SK-N-SH treated with all-trans-retinoic acid at 6 μM for 48 hours (cell line): Measurements from ENCODE around the gene SDF4.

Experiments
- ATAC-seq: fragments of 200-7000 bp; cut with Tn5 transposase; 3 replicates; pipeline ENCODE4 v1.9.1; 2020; ENCODE audit warnings: mild to moderate bottlenecking, moderate library complexity
- ARNTL ChIP-seq: fragments of 450-650 bp; formaldehyde crosslinking; IDR thresholded peaks from 2 replicates; pipeline ENCODE4 v1.5.0; 2020; ENCODE audit warnings: low read depth, mild to moderate bottlenecking, moderate library complexity, borderline replicate concordance
- BACH2 ChIP-seq: fragments of 250-450 bp; sonication (Bioruptor Pico); IDR thresholded peaks from 2 replicates; pipeline ENCODE4 v1.9.0; 2021; ENCODE audit warnings: mild to moderate bottlenecking, borderline replicate concordance
- CSDC2 ChIP-seq: fragments of 250-450 bp; sonication (Bioruptor Pico); IDR thresholded peaks from 2 replicates; pipeline ENCODE4 v1.5.0; 2020; ENCODE audit warnings: mild to moderate bottlenecking, moderate library complexity
- ESRRG ChIP-seq: fragments of 250-450 bp; sonication (Bioruptor Pico); IDR thresholded peaks from 2 replicates; pipeline ENCODE4 v1.6.1; 2021; ENCODE audit warnings: mild to moderate bottlenecking
- GLIS3 ChIP-seq: fragments of 250-450 bp; sonication (Bioruptor Pico); IDR thresholded peaks from 2 replicates; pipeline ENCODE4 v1.5.0; 2020; ENCODE audit warnings: mild to moderate bottlenecking, moderate library complexity
- ISL1 ChIP-seq: fragments of 250-450 bp; sonication (Bioruptor Pico); IDR thresholded peaks from 2 replicates; pipeline ENCODE4 v2.1.2; 2022; ENCODE audit warnings: mild to moderate bottlenecking, moderate library complexity
- OSR1 ChIP-seq: fragments of 250-450 bp; sonication (Bioruptor Pico); IDR thresholded peaks from 2 replicates; pipeline ENCODE4 v1.8.0; 2022; ENCODE audit warnings: moderate library complexity, mild to moderate bottlenecking, inconsistent platforms
- RARB ChIP-seq: fragments of 250-450 bp; sonication (Bioruptor Pico); IDR thresholded peaks from 2 replicates; pipeline ENCODE4 v1.8.0; 2021; ENCODE audit warnings: mild to moderate bottlenecking, moderate library complexity
- SNAI2 ChIP-seq: fragments of 250-450 bp; sonication (Bioruptor Pico); IDR thresholded peaks from 2 replicates; pipeline ENCODE4 v1.5.0; 2020; ENCODE audit warnings: mild to moderate bottlenecking, moderate library complexity
- TCF4 ChIP-seq: fragments of 250-450 bp; sonication (Bioruptor Pico); IDR thresholded peaks from 2 replicates; pipeline ENCODE4 v1.8.0; 2021; ENCODE audit warnings: mild to moderate bottlenecking, moderate library complexity, borderline replicate concordance
- TOX ChIP-seq: fragments of 250-450 bp; sonication (Bioruptor Pico); IDR thresholded peaks from 2 replicates; pipeline ENCODE4 v1.8.0; 2021; ENCODE audit warnings: mild to moderate bottlenecking, moderate library complexity, borderline replicate concordance
- ZC3H10 ChIP-seq: fragments of 250-450 bp; sonication (Bioruptor Pico); IDR thresholded peaks from 2 replicates; pipeline ENCODE4 v1.5.1; 2021; ENCODE audit warnings: mild to moderate bottlenecking, moderate library complexity
- ZFP3 ChIP-seq: fragments of 250-450 bp; sonication (Bioruptor Pico); IDR thresholded peaks from 2 replicates; pipeline ENCODE4 v1.5.0; 2020; ENCODE audit warnings: mild to moderate bottlenecking, moderate library complexity
- ZFP30 ChIP-seq: fragments of 450-650 bp; formaldehyde crosslinking; IDR thresholded peaks from 2 replicates; pipeline ENCODE4 v1.5.0; 2022; ENCODE audit warnings: mild to moderate bottlenecking, moderate library complexity
- ZNF70 ChIP-seq: fragments of 450-650 bp; formaldehyde crosslinking; IDR thresholded peaks from 2 replicates; pipeline ENCODE4 v1.5.0; 2020; ENCODE audit warnings: mild to moderate bottlenecking, moderate library complexity
- ZNF8 ChIP-seq: fragments of 450-650 bp; formaldehyde crosslinking; IDR thresholded peaks from 2 replicates; pipeline ENCODE4 v1.5.0; 2020; ENCODE audit warnings: mild to moderate bottlenecking, moderate library complexity
- TF ChIP-seq, protein P1 (sequence below): fragments of 250-450 bp; sonication (Bioruptor Pico); IDR thresholded peaks from 2 replicates; pipeline ENCODE4 v1.5.1; 2021; ENCODE audit warnings: mild to moderate bottlenecking, moderate library complexity
- TF ChIP-seq, protein P2 (sequence below): fragments of 250-450 bp; sonication (Bioruptor Pico); IDR thresholded peaks from 2 replicates; pipeline ENCODE4 v1.5.0; 2020; ENCODE audit warnings: mild to moderate bottlenecking, moderate library complexity
- TF ChIP-seq, protein P3 (sequence below): fragments of 250-450 bp; sonication (Bioruptor Pico); IDR thresholded peaks from 2 replicates; pipeline ENCODE4 v1.8.0; 2021; ENCODE audit warnings: low read depth, mild to moderate bottlenecking, moderate library complexity, borderline replicate concordance
- TF ChIP-seq, protein P4 (sequence below): fragments of 250-450 bp; sonication (Bioruptor Pico); IDR thresholded peaks from 2 replicates; pipeline ENCODE4 v1.8.0; 2020; ENCODE audit warnings: mild to moderate bottlenecking, moderate library complexity, borderline replicate concordance
- TF ChIP-seq, protein P5 (sequence below): fragments of 250-450 bp; sonication (Bioruptor Pico); IDR thresholded peaks from 2 replicates; pipeline ENCODE4 v1.5.1; 2020; ENCODE audit warnings: low read depth, mild to moderate bottlenecking, moderate library complexity

The SDF4 gene

DNA sequence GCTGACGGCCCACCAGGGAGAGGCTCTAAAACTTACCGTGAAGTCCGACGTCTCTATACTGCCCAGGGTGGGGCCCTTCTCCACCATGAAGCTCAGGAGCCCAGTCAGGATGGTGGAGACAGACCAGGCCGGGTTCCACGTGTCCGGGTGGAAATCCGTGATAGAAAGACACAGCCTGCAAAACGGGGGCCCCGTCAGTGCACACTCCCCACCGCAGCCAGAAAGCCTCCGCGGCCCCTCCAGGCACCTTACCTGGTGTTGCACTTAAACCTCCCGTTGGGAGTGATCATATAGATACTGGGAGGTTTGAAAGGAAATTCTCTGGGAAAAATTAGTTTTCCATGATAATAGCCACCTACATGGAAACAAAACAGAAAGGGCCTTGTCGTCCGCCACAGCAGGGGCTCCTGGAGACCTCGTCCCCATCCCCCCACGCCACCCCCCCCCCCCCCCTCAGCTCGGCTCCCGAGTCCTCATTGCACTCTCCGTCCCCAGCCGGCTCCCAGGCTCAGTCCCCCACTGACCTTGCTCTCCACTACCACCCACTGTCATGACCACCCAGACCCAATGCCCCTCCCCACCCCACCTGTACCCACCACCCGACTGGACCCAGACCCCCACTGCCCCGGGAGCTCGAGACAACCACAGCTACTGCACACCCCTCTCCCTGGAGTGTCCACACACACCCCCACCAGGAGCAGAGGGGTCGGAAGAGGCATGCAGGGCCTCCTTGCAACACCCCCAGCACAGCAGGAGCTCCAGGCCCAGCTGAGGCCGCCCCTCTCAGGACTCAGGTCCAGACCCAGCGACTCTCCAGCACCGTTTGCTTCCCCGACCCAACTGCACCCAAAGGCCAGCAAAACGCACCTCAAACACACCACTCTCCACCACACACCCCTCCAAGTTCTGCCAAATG lies 25.4 kb upstream of the SDF4 start:
- no peak for ATAC-seq
- TF ChIP-seq RARB (CRISPR knock-in tag): no peak
- no peak for TF ChIP-seq CSDC2 (CRISPR knock-in tag)
- no peak for TF ChIP-seq ESRRG (CRISPR knock-in tag)
- TF ChIP-seq GLIS3: no peak
- no peak for TF ChIP-seq ZNF70 (CRISPR knock-in tag)

DNA sequence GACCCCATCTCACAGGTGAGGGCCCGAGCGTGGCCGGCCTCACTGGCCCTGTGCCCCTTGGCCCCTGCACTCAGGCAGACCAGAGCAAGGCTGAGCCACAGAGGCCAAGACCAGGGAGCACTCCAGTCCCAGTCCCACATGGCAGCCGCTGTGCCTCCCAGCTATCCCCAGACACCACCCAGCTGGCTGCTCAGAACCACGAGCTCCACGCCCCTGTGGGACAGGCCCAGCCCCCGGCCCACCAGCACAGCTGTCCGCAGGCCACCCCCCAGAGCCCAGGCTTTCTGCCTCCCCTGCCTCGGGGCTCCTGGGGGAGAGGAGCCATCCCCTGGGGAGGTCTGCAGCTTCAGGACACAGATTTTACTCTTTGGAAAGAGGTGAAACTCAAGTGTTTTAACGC lies 23.8 kb upstream of the SDF4 start:
- no peak for ATAC-seq
- TF ChIP-seq CSDC2 (CRISPR knock-in tag) (no peak), SNAI2 (CRISPR knock-in tag) (no peak), TCF4 (CRISPR knock-in tag) (no peak), TOX (no peak), ZNF8 (CRISPR knock-in tag) (no peak), RARB (CRISPR knock-in tag) (no peak), ESRRG (CRISPR knock-in tag) (no peak), OSR1 (CRISPR knock-in tag) (no peak), ZNF70 (CRISPR knock-in tag) (no peak), BACH2 (CRISPR knock-in tag) (no peak), ARNTL (no peak), ZFP30 (CRISPR knock-in tag) (no peak), ZC3H10 (no peak), ZFP3 (no peak), ISL1 (no peak)
- TF ChIP-seq, protein P1, sequence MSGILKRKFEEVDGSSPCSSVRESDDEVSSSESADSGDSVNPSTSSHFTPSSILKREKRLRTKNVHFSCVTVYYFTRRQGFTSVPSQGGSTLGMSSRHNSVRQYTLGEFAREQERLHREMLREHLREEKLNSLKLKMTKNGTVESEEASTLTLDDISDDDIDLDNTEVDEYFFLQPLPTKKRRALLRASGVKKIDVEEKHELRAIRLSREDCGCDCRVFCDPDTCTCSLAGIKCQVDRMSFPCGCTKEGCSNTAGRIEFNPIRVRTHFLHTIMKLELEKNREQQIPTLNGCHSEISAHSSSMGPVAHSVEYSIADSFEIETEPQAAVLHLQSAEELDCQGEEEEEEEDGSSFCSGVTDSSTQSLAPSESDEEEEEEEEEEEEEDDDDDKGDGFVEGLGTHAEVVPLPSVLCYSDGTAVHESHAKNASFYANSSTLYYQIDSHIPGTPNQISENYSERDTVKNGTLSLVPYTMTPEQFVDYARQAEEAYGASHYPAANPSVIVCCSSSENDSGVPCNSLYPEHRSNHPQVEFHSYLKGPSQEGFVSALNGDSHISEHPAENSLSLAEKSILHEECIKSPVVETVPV: no peak
- TF ChIP-seq, protein P2, sequence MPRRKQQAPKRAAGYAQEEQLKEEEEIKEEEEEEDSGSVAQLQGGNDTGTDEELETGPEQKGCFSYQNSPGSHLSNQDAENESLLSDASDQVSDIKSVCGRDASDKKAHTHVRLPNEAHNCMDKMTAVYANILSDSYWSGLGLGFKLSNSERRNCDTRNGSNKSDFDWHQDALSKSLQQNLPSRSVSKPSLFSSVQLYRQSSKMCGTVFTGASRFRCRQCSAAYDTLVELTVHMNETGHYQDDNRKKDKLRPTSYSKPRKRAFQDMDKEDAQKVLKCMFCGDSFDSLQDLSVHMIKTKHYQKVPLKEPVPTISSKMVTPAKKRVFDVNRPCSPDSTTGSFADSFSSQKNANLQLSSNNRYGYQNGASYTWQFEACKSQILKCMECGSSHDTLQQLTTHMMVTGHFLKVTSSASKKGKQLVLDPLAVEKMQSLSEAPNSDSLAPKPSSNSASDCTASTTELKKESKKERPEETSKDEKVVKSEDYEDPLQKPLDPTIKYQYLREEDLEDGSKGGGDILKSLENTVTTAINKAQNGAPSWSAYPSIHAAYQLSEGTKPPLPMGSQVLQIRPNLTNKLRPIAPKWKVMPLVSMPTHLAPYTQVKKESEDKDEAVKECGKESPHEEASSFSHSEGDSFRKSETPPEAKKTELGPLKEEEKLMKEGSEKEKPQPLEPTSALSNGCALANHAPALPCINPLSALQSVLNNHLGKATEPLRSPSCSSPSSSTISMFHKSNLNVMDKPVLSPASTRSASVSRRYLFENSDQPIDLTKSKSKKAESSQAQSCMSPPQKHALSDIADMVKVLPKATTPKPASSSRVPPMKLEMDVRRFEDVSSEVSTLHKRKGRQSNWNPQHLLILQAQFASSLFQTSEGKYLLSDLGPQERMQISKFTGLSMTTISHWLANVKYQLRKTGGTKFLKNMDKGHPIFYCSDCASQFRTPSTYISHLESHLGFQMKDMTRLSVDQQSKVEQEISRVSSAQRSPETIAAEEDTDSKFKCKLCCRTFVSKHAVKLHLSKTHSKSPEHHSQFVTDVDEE (CRISPR knock-in tag): no peak
- TF ChIP-seq, protein P3, sequence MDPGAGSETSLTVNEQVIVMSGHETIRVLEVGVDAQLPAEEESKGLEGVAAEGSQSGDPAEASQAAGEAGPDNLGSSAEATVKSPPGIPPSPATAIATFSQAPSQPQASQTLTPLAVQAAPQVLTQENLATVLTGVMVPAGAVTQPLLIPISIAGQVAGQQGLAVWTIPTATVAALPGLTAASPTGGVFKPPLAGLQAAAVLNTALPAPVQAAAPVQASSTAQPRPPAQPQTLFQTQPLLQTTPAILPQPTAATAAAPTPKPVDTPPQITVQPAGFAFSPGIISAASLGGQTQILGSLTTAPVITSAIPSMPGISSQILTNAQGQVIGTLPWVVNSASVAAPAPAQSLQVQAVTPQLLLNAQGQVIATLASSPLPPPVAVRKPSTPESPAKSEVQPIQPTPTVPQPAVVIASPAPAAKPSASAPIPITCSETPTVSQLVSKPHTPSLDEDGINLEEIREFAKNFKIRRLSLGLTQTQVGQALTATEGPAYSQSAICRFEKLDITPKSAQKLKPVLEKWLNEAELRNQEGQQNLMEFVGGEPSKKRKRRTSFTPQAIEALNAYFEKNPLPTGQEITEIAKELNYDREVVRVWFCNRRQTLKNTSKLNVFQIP: no peak
- TF ChIP-seq, protein P4, sequence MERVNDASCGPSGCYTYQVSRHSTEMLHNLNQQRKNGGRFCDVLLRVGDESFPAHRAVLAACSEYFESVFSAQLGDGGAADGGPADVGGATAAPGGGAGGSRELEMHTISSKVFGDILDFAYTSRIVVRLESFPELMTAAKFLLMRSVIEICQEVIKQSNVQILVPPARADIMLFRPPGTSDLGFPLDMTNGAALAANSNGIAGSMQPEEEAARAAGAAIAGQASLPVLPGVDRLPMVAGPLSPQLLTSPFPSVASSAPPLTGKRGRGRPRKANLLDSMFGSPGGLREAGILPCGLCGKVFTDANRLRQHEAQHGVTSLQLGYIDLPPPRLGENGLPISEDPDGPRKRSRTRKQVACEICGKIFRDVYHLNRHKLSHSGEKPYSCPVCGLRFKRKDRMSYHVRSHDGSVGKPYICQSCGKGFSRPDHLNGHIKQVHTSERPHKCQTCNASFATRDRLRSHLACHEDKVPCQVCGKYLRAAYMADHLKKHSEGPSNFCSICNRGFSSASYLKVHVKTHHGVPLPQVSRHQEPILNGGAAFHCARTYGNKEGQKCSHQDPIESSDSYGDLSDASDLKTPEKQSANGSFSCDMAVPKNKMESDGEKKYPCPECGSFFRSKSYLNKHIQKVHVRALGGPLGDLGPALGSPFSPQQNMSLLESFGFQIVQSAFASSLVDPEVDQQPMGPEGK (CRISPR knock-in tag): no peak
- TF ChIP-seq, all 23 proteins: peak for 0

DNA sequence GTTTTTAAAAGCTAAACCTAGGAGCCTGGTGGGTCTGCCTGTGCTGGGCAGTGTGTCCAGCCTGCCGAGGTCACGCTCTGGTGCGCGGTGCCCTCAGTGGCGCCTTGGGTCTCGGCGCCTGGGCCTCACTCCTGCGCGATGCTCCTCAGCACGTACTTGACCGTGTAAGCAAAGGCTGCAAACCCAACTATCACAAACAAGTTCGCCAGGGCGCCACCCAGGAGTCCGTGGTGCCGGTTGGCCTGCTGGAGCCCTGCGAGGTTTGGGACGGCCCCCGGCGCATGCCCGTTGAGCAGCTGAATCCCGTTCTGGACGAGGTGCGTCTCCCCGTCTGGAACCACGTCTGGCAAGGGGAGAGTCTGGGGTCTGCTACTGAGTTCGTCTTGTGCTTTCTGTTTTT lies 23.3 kb upstream of the SDF4 start:
- ATAC-seq: no peak
- no peak for TF ChIP-seq CSDC2 (CRISPR knock-in tag)
- TF ChIP-seq, protein P5, sequence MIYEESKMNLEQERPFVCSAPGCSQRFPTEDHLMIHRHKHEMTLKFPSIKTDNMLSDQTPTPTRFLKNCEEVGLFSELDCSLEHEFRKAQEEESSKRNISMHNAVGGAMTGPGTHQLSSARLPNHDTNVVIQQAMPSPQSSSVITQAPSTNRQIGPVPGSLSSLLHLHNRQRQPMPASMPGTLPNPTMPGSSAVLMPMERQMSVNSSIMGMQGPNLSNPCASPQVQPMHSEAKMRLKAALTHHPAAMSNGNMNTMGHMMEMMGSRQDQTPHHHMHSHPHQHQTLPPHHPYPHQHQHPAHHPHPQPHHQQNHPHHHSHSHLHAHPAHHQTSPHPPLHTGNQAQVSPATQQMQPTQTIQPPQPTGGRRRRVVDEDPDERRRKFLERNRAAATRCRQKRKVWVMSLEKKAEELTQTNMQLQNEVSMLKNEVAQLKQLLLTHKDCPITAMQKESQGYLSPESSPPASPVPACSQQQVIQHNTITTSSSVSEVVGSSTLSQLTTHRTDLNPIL (CRISPR knock-in tag): no peak
- TF ChIP-seq, protein P2 (CRISPR knock-in tag): no peak
